Islet of Langerhans (tissue), 1 donor: ENCODE measurements around the gene DENND10.
"Not testable (repeated sequence)": the region's sequence is repeated elsewhere in the genome, so short reads cannot be mapped to it uniquely, and the experiment has no call there.

Experiments
- FAIRE-seq: peaks from one replicate; lab custom pipeline; 2011; peaks lifted over from hg19 to GRCh38; lab: Jason Lieb, UNC

The DENND10 gene

DNA sequence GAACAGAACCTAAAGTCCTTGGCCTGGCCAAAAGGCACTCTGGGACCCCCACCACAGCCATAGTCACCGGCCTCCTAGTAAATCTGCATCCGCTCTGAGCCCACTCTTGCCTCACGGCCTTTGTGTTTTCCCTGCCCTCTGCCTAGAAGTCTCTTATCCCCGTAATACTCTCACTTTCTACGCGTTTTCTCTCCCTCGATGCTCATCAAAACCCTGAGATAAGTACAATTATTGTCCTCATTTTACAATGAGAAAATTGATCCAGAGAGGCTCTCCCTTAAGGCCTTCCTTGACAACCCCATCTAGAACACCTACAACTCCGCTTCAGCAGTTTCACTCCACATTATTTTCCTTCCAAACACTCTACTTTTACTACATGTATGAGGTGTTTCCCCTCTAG is 63.1 kb downstream of the DENND10 start:
- FAIRE-seq = no peak

DNA sequence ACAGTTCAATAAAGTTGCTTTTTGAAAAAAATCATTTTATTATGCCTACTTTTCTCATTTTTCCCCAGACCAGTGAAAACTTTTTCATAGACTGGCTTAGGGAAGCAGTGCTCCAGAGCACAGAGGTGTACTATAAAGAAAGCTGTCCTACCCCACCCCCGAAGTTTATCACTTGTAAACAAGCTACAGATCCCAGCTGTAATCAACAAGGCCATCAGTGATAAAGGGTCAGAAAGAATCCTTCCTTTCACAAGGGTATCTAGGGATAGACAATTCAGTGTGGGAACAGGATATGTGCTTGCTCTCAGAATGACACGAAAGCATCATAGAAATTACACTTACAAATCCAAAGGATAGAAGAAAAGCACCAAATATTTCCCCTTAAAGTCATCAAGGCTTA is 70.2 kb downstream of the DENND10 start:
- FAIRE-seq = no peak

DNA sequence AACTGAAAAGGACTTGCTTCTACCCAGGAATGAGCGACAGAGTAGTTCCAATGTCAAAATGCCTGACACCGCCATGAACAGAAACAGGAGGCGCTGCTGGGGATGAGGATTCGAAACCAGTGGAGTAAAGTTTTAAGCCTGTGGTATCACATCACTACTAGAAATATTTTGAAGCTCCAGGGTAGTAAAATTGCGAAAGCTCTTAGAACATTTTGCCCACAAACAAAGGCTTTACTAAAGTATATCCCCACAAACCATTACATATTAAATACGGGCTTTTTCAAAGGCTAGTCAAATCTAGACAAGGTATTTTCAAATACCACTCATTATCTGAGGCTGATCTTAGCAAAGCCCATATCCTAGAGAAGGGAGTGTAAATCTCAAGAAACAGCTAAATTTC is 72.3 kb downstream of the DENND10 start:
- no peak for FAIRE-seq

DNA sequence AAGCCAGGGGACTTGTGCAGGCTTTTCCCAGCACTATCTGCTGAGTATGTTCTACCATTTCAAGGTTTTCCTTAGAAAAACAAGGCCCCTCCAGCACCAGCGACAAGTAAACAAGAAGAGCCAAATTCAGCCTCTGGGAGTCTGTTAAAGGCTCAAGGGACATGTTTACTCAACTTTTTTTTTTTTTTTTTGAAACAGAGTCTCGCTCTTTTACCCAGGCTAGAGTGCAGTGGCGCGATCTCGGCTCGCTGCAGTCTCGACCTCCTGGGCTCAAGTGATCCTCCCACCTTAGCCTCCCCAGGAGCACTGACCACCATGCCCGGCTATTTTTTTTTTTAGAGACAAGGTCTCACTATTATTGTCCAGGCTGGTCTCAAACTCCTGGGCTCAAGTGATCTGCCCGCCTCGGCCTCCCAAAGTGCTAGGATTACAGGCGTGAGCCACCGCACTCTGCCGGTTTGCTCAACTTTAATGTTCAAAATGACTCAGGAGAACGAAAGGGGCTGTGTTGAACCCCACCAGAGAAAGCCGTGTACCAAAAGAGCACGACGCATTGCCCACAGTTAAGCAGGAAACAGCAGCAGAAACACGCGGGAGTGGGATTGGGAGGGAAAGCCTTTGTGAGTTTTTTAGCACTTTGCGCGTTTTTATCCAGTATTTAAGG is 73.9 kb downstream of the DENND10 start:
- FAIRE-seq = no peak

DNA sequence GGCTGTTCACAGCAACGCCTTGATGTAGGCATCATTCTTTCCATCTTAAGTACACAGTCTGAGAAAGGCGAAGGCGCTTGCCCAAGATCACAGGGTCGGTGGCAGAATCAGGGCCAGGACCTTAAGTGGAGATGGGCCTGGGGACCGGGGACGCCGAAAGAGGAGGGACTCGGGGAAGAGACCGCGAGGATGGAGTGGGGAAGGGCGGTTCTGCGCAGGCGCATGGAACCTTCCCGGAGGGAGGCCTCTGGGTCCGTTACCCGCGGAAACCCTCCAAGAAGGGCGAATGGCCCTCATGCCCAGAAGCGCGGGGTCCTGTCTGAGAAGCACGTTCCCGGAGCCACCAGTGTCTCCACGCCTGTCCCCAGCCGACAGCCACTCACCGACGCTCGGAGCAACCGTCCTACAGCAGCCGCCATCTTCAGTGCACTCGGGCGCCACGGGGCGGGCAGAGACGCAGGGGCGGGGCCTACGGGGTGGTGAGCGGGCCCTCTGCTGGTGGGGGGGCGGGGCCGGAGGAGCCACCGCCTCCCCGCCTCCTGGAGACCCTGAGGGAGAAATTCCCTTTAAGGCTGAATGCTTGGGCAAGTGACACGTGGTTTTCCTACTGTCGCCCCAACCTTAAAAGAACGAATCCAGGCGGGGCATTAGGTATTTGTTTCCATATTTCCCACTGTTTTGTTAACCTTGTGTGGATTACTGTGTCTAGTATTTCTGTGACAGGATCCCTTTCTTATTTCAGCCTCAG is 74.6 kb downstream of the DENND10 start, which contains the start of gene PRDX3:
PRDX3 (minus strand) TSS at position 441 of the 748 bp plus-strand sequence; CDS start at position 419, 22 bp downstream.
- FAIRE-seq = no peak

DNA sequence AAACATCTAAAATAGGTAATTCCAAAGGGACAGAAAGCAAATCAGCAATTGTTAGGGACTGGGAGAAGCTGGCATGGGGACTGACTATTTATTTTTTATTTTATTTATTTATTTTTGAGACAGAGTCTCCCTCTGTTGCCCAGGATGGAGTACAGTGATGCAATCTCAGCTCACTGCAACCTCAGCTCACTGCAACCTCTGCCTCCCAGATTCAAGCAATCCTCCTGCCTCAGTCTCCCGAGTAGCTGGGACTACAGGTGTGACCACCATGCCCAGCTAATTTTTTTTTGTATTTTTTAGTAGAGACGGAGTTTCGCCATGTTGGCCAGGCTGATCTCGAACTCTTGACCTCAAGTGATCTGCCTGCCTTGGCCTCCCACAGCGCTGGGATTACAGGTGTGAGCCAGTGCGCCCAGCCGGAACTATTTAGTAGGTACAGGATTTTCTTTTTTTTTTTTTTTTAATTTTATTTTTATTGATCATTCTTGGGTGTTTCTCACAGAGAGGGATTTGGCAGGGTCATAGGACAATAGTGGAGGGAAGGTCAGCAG is 77.0 kb downstream of the DENND10 start:
- FAIRE-seq = not testable (repeated sequence)

DNA sequence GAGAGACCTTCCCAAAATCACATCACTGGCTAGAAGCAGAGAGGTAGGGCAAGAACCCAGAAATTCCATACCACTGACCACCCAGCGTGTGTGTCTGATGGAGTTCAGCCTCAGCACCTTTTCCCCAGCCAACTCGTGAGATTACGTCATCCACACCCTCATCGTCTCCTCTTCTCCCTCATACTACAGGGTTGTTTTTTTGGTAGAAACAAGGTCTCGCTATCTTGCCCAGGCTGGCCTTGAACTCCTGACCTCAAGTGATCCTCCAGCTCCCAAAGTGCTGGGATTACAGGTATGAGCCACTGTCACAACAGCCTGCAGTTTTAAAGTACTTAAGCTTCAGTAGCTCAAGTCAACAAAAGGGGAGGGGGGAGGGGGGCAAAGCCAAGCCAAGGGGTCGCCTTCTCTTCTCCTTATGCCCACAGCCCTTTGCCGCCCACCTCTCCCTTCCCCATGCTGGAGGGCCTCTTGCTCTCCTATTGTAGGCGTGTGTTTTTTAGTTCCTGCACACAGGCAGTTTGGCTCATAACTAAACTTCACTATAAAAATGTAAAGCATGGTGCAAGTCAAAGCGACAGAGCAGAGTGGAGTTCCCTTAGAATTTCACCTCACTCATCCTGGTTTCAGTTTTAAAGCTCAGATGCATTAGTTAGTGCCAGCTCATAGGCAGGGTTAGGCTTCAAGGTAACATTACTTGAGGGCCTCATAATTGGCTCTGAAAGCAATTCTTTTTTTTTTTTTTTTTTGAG is 79.9 kb downstream of the DENND10 start:
- FAIRE-seq = no peak
